ENCODE data around the gene ZNRF3. TPM values are rescaled to one million over a fixed set of nuclear protein-coding genes. Genes with fewer than 3 reads are reported as not detected.

The ZNRF3 gene
- total and polyA plus RNA-seq, 2 experiments from 2014 or later, result 11.1 to 32.2 TPM

DNA sequence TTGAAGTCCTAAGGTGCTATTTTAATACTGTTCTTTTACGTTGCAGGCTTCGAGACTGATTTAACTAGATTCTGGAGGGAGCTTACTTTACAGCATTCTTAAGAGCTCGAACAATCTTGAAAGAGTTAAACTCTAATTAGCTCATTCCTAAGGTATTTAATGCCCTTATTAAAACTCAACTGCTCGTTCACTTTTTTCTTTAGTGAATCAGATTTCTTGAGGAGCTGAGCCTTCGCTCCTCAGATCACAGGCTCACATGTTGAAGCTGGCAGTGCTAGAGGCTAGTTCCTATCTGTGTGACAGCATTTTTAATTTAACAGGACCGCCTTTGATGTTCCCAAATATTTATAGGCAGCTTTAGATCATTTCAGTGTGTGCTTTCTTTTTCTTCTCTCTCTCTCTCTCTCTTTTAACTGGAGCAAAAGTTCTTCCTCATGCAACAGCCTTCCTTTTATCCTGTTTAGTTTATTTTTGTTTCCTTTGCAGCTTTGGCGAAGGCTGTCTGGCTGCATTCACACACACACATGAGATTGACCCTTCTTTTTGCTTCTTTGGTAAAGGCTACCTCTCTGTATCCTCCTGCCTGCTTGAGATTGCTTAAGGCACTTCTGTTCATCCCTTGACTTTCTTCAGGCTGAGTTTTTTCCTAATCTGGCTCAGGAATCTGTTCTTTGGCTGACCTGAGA lies 21.0 kb downstream of the ZNRF3 start (continued):
- TF ChIP-seq JUNB (IDR thresholded peaks at IDR 0.05; ENCODE audit: unreplicated experiment), result no peak

DNA sequence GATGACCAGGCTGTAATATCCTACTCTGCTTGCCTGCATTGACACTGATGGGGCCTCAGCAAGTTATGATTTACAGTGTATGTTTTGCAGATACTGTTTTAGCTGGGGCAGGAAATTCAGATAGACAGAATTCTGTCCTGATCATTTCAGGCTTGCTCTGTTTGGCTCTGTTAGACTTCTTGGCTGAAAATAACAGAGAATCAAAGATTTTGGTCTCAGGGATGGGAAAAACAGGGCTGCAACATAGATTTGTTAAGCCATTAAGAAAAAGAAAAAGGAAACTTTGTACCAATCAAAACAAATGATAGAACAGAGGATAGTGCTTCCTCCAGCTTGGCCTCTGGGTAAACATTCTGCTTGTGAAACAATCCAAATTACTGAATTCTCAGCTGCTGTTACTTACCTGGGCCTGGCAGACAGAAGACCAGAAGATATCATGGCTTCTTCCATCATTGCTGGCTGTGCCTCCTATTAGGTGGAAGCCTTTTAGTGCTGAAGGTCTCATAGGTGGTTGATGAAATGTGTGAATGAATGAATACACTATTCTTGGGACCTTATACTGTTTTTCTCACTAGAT lies 22.0 kb downstream of the ZNRF3 start:
- Mint-ChIP-seq H3K9me3 (no peaks in the 10 kb centered on the region), H3K4me3 (no peak overlapping the region), H3K27ac (no peak overlapping the region), H3K4me1 (peaks cover 53% of the 10 kb centered on the region), H3K36me3 (ENCODE audit: low read depth) (no peaks in the 10 kb centered on the region; the same call in 2 of the 3 replicates), H3K27me3 (ENCODE audit: insufficient read depth, low read depth, poor library complexity) (peaks cover 9% of the 10 kb centered on the region)
- peaks cover 44% of the 10 kb centered on the region for H3K4me1 ChIP-seq (ENCODE audit: insufficient read depth)
- ATAC-seq (no peak), DNase-seq (ENCODE audit: low spot score) (no peak)
- H4K20me1 ChIP-seq (replicated peaks; ENCODE audit: insufficient read depth), result peaks cover 33% of the 10 kb centered on the region
- H3K79me2 ChIP-seq (replicated peaks; ENCODE audit: insufficient read depth), result peaks cover 100% of the 10 kb centered on the region
- H3K4me3 ChIP-seq, result no peak overlapping the region
- no peaks in the 10 kb centered on the region for H3F3A ChIP-seq (replicated peaks; ENCODE audit: low read depth)
- 0 out of 2 replicates have a peak overlapping the region, but pooled peaks have one; percentile 2 for H3K27ac ChIP-seq (ENCODE audit: low read depth)
- no peak overlapping the region for H3K4me2 ChIP-seq
- no peaks in the 10 kb centered on the region for H3K9me2 ChIP-seq (ENCODE audit: insufficient read depth)
- H3K27me3 ChIP-seq (ENCODE audit: insufficient read depth), result no peaks in the 10 kb centered on the region
- no peak overlapping the region for H2AFZ ChIP-seq
- no peaks in the 10 kb centered on the region for H3K36me3 ChIP-seq (ENCODE audit: insufficient read depth)
- TF ChIP-seq EZH2 (IDR thresholded peaks at IDR 0.05; ENCODE audit: low read depth, unreplicated experiment), result no peak
- TF ChIP-seq CREB1 (CRISPR knock-in tag; IDR thresholded peaks at IDR 0.05; ENCODE audit: low read depth), result no peak
- TF ChIP-seq, protein P1, sequence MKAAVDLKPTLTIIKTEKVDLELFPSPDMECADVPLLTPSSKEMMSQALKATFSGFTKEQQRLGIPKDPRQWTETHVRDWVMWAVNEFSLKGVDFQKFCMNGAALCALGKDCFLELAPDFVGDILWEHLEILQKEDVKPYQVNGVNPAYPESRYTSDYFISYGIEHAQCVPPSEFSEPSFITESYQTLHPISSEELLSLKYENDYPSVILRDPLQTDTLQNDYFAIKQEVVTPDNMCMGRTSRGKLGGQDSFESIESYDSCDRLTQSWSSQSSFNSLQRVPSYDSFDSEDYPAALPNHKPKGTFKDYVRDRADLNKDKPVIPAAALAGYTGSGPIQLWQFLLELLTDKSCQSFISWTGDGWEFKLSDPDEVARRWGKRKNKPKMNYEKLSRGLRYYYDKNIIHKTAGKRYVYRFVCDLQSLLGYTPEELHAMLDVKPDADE (IDR thresholded peaks at IDR 0.05), result no peak
- TF ChIP-seq JUNB (IDR thresholded peaks at IDR 0.05; ENCODE audit: unreplicated experiment), result no peak
- TF ChIP-seq, protein P2, sequence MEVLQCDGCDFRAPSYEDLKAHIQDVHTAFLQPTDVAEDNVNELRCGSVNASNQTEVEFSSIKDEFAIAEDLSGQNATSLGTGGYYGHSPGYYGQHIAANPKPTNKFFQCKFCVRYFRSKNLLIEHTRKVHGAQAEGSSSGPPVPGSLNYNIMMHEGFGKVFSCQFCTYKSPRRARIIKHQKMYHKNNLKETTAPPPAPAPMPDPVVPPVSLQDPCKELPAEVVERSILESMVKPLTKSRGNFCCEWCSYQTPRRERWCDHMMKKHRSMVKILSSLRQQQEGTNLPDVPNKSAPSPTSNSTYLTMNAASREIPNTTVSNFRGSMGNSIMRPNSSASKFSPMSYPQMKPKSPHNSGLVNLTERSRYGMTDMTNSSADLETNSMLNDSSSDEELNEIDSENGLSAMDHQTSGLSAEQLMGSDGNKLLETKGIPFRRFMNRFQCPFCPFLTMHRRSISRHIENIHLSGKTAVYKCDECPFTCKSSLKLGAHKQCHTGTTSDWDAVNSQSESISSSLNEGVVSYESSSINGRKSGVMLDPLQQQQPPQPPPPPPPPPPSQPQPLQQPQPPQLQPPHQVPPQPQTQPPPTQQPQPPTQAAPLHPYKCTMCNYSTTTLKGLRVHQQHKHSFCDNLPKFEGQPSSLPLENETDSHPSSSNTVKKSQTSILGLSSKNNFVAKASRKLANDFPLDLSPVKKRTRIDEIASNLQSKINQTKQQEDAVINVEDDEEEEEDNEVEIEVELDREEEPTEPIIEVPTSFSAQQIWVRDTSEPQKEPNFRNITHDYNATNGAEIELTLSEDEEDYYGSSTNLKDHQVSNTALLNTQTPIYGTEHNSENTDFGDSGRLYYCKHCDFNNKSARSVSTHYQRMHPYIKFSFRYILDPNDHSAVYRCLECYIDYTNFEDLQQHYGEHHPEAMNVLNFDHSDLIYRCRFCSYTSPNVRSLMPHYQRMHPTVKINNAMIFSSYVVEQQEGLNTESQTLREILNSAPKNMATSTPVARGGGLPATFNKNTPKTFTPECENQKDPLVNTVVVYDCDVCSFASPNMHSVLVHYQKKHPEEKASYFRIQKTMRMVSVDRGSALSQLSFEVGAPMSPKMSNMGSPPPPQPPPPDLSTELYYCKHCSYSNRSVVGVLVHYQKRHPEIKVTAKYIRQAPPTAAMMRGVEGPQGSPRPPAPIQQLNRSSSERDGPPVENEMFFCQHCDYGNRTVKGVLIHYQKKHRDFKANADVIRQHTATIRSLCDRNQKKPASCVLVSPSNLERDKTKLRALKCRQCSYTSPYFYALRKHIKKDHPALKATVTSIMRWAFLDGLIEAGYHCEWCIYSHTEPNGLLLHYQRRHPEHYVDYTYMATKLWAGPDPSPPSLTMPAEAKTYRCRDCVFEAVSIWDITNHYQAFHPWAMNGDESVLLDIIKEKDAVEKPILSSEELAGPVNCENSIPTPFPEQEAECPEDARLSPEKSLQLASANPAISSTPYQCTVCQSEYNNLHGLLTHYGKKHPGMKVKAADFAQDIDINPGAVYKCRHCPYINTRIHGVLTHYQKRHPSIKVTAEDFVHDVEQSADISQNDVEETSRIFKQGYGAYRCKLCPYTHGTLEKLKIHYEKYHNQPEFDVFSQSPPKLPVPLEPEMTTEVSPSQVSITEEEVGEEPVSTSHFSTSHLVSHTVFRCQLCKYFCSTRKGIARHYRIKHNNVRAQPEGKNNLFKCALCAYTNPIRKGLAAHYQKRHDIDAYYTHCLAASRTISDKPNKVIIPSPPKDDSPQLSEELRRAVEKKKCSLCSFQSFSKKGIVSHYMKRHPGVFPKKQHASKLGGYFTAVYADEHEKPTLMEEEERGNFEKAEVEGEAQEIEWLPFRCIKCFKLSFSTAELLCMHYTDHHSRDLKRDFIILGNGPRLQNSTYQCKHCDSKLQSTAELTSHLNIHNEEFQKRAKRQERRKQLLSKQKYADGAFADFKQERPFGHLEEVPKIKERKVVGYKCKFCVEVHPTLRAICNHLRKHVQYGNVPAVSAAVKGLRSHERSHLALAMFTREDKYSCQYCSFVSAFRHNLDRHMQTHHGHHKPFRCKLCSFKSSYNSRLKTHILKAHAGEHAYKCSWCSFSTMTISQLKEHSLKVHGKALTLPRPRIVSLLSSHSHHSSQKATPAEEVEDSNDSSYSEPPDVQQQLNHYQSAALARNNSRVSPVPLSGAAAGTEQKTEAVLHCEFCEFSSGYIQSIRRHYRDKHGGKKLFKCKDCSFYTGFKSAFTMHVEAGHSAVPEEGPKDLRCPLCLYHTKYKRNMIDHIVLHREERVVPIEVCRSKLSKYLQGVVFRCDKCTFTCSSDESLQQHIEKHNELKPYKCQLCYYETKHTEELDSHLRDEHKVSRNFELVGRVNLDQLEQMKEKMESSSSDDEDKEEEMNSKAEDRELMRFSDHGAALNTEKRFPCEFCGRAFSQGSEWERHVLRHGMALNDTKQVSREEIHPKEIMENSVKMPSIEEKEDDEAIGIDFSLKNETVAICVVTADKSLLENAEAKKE (CRISPR knock-in tag; IDR thresholded peaks at IDR 0.05), result no peak
- no peak for TF ChIP-seq STAT1 (IDR thresholded peaks at IDR 0.05; ENCODE audit: unreplicated experiment)
- TF ChIP-seq NANOG (IDR thresholded peaks at IDR 0.05; ENCODE audit: borderline replicate concordance), result no peak
- TF ChIP-seq, protein P3, sequence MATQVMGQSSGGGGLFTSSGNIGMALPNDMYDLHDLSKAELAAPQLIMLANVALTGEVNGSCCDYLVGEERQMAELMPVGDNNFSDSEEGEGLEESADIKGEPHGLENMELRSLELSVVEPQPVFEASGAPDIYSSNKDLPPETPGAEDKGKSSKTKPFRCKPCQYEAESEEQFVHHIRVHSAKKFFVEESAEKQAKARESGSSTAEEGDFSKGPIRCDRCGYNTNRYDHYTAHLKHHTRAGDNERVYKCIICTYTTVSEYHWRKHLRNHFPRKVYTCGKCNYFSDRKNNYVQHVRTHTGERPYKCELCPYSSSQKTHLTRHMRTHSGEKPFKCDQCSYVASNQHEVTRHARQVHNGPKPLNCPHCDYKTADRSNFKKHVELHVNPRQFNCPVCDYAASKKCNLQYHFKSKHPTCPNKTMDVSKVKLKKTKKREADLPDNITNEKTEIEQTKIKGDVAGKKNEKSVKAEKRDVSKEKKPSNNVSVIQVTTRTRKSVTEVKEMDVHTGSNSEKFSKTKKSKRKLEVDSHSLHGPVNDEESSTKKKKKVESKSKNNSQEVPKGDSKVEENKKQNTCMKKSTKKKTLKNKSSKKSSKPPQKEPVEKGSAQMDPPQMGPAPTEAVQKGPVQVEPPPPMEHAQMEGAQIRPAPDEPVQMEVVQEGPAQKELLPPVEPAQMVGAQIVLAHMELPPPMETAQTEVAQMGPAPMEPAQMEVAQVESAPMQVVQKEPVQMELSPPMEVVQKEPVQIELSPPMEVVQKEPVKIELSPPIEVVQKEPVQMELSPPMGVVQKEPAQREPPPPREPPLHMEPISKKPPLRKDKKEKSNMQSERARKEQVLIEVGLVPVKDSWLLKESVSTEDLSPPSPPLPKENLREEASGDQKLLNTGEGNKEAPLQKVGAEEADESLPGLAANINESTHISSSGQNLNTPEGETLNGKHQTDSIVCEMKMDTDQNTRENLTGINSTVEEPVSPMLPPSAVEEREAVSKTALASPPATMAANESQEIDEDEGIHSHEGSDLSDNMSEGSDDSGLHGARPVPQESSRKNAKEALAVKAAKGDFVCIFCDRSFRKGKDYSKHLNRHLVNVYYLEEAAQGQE (IDR thresholded peaks at IDR 0.05; ENCODE audit: unreplicated experiment), result no peak
- TF ChIP-seq, protein P4, sequence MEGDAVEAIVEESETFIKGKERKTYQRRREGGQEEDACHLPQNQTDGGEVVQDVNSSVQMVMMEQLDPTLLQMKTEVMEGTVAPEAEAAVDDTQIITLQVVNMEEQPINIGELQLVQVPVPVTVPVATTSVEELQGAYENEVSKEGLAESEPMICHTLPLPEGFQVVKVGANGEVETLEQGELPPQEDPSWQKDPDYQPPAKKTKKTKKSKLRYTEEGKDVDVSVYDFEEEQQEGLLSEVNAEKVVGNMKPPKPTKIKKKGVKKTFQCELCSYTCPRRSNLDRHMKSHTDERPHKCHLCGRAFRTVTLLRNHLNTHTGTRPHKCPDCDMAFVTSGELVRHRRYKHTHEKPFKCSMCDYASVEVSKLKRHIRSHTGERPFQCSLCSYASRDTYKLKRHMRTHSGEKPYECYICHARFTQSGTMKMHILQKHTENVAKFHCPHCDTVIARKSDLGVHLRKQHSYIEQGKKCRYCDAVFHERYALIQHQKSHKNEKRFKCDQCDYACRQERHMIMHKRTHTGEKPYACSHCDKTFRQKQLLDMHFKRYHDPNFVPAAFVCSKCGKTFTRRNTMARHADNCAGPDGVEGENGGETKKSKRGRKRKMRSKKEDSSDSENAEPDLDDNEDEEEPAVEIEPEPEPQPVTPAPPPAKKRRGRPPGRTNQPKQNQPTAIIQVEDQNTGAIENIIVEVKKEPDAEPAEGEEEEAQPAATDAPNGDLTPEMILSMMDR (conservative IDR thresholded peaks at IDR 0.05; ENCODE audit: low read depth in 2 of 2), result no peak
- TF ChIP-seq EZH2phosphoT487 (IDR thresholded peaks at IDR 0.05; ENCODE audit: unreplicated experiment), result no peak
- no peak for TF ChIP-seq ZNF331 (CRISPR knock-in tag; IDR thresholded peaks at IDR 0.05; ENCODE audit: low read depth)
